Ovary (tissue), 3 donors: Measurements from ENCODE around the gene CD8B2.

Source experiments
- EP300 ChIP-seq: sonication (generic); formaldehyde crosslinking; IDR thresholded peaks from one replicate; pipeline ENCODE4 v1.6.1; 2017; ENCODE audit warnings: antibody characterized with exemption
- TF ChIP-seq, protein P1 (sequence below), 3 donors: fragments of 450-650 bp in 2 of 3; fragments of 200-600 bp in 1 of 3; IDR thresholded peaks; one replicate each; pipeline versions ENCODE4 v1.5.1 to v1.8.0; 2016 to 2022; ENCODE audit warnings: antibody characterized with exemption in 3 of 3, mild to moderate bottlenecking in 1 of 3
- donor health status: DM: no; HTN: no; CAD: no.

GRCh38 chr2:106566050-106566449 is 78.9 kb downstream of the CD8B2 start:
- TF ChIP-seq, protein P1, sequence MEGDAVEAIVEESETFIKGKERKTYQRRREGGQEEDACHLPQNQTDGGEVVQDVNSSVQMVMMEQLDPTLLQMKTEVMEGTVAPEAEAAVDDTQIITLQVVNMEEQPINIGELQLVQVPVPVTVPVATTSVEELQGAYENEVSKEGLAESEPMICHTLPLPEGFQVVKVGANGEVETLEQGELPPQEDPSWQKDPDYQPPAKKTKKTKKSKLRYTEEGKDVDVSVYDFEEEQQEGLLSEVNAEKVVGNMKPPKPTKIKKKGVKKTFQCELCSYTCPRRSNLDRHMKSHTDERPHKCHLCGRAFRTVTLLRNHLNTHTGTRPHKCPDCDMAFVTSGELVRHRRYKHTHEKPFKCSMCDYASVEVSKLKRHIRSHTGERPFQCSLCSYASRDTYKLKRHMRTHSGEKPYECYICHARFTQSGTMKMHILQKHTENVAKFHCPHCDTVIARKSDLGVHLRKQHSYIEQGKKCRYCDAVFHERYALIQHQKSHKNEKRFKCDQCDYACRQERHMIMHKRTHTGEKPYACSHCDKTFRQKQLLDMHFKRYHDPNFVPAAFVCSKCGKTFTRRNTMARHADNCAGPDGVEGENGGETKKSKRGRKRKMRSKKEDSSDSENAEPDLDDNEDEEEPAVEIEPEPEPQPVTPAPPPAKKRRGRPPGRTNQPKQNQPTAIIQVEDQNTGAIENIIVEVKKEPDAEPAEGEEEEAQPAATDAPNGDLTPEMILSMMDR (IDR thresholded peaks at IDR 0.05) = no peak
- no peak for TF ChIP-seq EP300
